Measurements from ENCODE around the gene TRPV3. TPM values are rescaled to one million over a fixed set of nuclear protein-coding genes. Genes with fewer than 3 reads are reported as not detected.

Gene TRPV3
- total and polyA plus RNA-seq, 2 donors (not counting 3 experiments of a cell fraction or from before 2014, with no cell fraction given), result 0.01 TPM; not detected in 1

DNA sequence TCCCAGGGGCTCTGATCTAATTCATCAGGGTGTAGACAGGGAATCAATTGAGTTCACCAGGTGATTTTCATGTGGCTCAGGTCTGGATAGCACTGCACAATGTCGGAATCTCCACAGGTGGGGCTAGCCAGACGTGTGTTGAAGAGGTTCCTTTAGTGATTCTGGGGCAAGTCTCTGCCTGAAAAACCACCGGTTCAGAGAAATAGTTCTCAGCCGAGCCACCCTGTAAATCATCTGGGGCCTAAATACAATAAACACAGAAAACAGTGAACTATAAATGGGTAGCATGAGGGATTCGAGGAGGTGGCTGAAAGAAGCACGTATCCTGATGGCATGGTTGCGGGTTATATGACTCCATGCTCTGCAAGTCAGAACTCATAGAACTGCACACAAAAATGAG is 60.5 kb downstream of the TRPV3 start:
- BruUV-seq (replicated peaks), result no TSS peak
- no peak for FAIRE-seq

More for the DNA sequence above, 60.5 kb downstream of the TRPV3 start:
- POLR2A ChIA-PET, result no interaction called here
- no peaks in the 10 kb centered on the region for H3K79me2 ChIP-seq (ENCODE audit: control insufficient read depth, insufficient read depth, low read length)
- dilution Hi-C loops (cut with MboI; ENCODE audit: extremely low pct_ligation_motif_present, low sequenced_read_pairs), result no loop called here
- no peaks in the 10 kb centered on the region for H3K27me3 ChIP-seq (ENCODE audit: control insufficient read depth in 2 of 2, insufficient read depth in 2 of 2, low read length in 2 of 2)
- no peak for DNase-seq (ENCODE audit: low read depth, low spot score)
- no peak overlapping the region for H2AFZ ChIP-seq (ENCODE audit: low read depth, low read length)
- no peak overlapping the region for H3K9ac ChIP-seq (replicated peaks; ENCODE audit: extremely low read depth, insufficient read depth, low read length)
- no peak overlapping the region for H3K4me3 ChIP-seq (replicated peaks in 1 of 3; ENCODE audit: insufficient read depth in 1 of 3, low read depth in 1 of 3, low read length in 3 of 3)
- intact Hi-C loops (cut with micrococcal nuclease), result no loop called here
- no peaks in the 10 kb centered on the region for H3K9me3 ChIP-seq (replicated peaks; ENCODE audit: control insufficient read depth, insufficient read depth, low read length)
- no peaks in the 10 kb centered on the region for H3K4me1 ChIP-seq (ENCODE audit: control insufficient read depth, extremely low read depth, insufficient read depth, low read length)
- TF ChIP-seq EZH2 (IDR thresholded peaks at IDR 0.05; ENCODE audit: borderline replicate concordance, low read depth, low read length, severe bottlenecking) (no peak), GATA2 (IDR thresholded peaks at IDR 0.05; ENCODE audit: insufficient read depth, insufficient read length, low read depth, low read length) (no peak), JUN (IDR thresholded peaks at IDR 0.05; ENCODE audit: borderline replicate concordance, insufficient read depth, insufficient read length, low read depth) (no peak), POLR2AphosphoS5 (IDR thresholded peaks at IDR 0.05; ENCODE audit: insufficient read depth, low read depth, low read length) (no peak), POLR2A (IDR thresholded peaks at IDR 0.05; ENCODE audit: low read depth, low read length) (no peak), FOS (IDR thresholded peaks at IDR 0.05; ENCODE audit: borderline replicate concordance, insufficient read depth, low read length) (no peak), MYC (IDR thresholded peaks at IDR 0.05; ENCODE audit: low read depth, low read length) (no peak)
- TF ChIP-seq, protein P1, sequence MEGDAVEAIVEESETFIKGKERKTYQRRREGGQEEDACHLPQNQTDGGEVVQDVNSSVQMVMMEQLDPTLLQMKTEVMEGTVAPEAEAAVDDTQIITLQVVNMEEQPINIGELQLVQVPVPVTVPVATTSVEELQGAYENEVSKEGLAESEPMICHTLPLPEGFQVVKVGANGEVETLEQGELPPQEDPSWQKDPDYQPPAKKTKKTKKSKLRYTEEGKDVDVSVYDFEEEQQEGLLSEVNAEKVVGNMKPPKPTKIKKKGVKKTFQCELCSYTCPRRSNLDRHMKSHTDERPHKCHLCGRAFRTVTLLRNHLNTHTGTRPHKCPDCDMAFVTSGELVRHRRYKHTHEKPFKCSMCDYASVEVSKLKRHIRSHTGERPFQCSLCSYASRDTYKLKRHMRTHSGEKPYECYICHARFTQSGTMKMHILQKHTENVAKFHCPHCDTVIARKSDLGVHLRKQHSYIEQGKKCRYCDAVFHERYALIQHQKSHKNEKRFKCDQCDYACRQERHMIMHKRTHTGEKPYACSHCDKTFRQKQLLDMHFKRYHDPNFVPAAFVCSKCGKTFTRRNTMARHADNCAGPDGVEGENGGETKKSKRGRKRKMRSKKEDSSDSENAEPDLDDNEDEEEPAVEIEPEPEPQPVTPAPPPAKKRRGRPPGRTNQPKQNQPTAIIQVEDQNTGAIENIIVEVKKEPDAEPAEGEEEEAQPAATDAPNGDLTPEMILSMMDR (IDR thresholded peaks at IDR 0.05; ENCODE audit: extremely low read depth in 1 of 2, insufficient read depth in 1 of 2, low read depth in 1 of 2, low read length in 2 of 2), result no peak
- TF ChIP-seq, protein P2, sequence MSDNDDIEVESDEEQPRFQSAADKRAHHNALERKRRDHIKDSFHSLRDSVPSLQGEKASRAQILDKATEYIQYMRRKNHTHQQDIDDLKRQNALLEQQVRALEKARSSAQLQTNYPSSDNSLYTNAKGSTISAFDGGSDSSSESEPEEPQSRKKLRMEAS (IDR thresholded peaks at IDR 0.05; ENCODE audit: insufficient read depth, insufficient read length), result no peak
- CTCF ChIA-PET, result interaction anchor here (0.6 kb wide), 1 partner anchor 457 kb away, joined by 4 read pairs; no protein-coding TSS in a partner anchor
- no peak overlapping the region for H3K27ac ChIP-seq (ENCODE audit: insufficient read depth, low read depth, low read length)
- no peaks in the 10 kb centered on the region for H4K20me1 ChIP-seq (replicated peaks; ENCODE audit: control insufficient read depth, extremely low read depth, insufficient read depth, low read length)
- no peaks in the 10 kb centered on the region for H3K9me1 ChIP-seq (replicated peaks; ENCODE audit: control insufficient read depth, extremely low read depth, insufficient read depth, low read length)
- H3K36me3 ChIP-seq (ENCODE audit: control insufficient read depth in 2 of 2, extremely low read depth in 1 of 2, insufficient read depth in 2 of 2, low read length in 2 of 2), result no peaks in the 10 kb centered on the region
- no peak overlapping the region for H3K4me2 ChIP-seq (ENCODE audit: insufficient read depth, low read length)

Data from endothelial cell of umbilical vein (primary cell).